Motor neuron (in vitro differentiated cells): ENCODE data around the gene MDH2. TPM values are rescaled to one million over a fixed set of nuclear protein-coding genes. Genes with fewer than 3 reads are reported as not detected.
"Not testable (repeated sequence)": the region's sequence is repeated elsewhere in the genome, so short reads cannot be mapped to it uniquely, and the experiment has no call there.

Source experiments
- ATAC-seq, 8 experiments: fragments of 200-7000 bp; cut with Tn5 transposase; replicated peaks in 6 of 8; 2 replicates each; pipeline ENCODE4 v1.8.0; 2021; ENCODE audit warnings: mild to moderate bottlenecking in 8 of 8, moderate library complexity in 8 of 8
- H3K27ac ChIP-seq, 2 donors: fragments of 250-450 bp; sonication (Bioruptor Pico); 2 replicates each; pipeline ENCODE4 v1.9.0; 2021; ENCODE audit warnings: antibody characterized with exemption in 2 of 2, mild to moderate bottlenecking in 2 of 2, moderate library complexity in 1 of 2
- H3K4me1 ChIP-seq, 2 donors: fragments of 250-450 bp; sonication (Bioruptor Pico); replicated peaks in 1 of 2; 2 replicates each; pipeline ENCODE4 v1.6.1; 2021; ENCODE audit warnings: antibody characterized with exemption in 2 of 2, mild to moderate bottlenecking in 2 of 2, moderate library complexity in 1 of 2
- H3K4me3 ChIP-seq, 5 donors: fragments of 250-450 bp; sonication (Bioruptor Pico); 2 replicates each; pipeline ENCODE4 v1.9.0; 2021; ENCODE audit warnings: antibody characterized with exemption in 5 of 5, mild to moderate bottlenecking in 5 of 5, moderate library complexity in 4 of 5
- WGBS, 10 experiments: fragments of 450-650 bp; shearing (Covaris generic); methylation state at CpG; one replicate each; pipeline ENCODE4 v1.0.0; 2022; 5-methylcytosine and 5-hydroxymethylcytosine counted together
- in situ Hi-C, 9 experiments: fragments of 400-800 bp; cut with MboI; loops; one replicate each; pipeline ENCODE4 v1.15.0; 2021; ENCODE audit warnings: low sequenced_read_pairs in 9 of 9, low pct_unique_long_range_greater_than_20kb in 2 of 9; ENCODE audit not compliant: unreplicated experiment in 9 of 9
- total RNA-seq, 8 experiments: library from RNA; unstranded; fragments of 300-600 nt; gene quantifications; 2 replicates each; pipeline versions ENCODE4 v1.2.3 to v1.2.4, GENCODE V29; 2022

Gene MDH2
- total RNA-seq, 8 experiments from 2014 or later = 98.4 to 223 (median 131) TPM

GRCh38 chr7:76084115-76084514 lies 36.2 kb downstream of the MDH2 start:
- H3K4me3 ChIP-seq, ATAC-seq, H3K27ac ChIP-seq, in situ Hi-C loops, H3K4me1 ChIP-seq: not testable (repeated sequence)
- 60 to 100% (median 86%) methylated on average over 1 of the region's 2 CpGs; no CpG with 5 or more reads in 2 of the 10 experiments for WGBS, 10 experiments

GRCh38 chr7:76086070-76086469 lies 38.2 kb downstream of the MDH2 start:
- no peak for ATAC-seq
- no peaks in the 10 kb centered on the region for H3K4me1 ChIP-seq
- H3K4me3 ChIP-seq = no peak overlapping the region
- in situ Hi-C loops = no loop called here
- WGBS, 10 experiments = 74 to 92% (median 80%) methylated on average over 1 to 3 of the region's 4 CpGs; no CpG with 5 or more reads in 6 of the 10 experiments
- no peak overlapping the region for H3K27ac ChIP-seq

GRCh38 chr7:76087362-76087791 lies 39.5 kb downstream of the MDH2 start:
- H3K27ac ChIP-seq, in situ Hi-C loops, H3K4me1 ChIP-seq, H3K4me3 ChIP-seq: not testable (repeated sequence)
- peak in 2 of 8 experiments; percentile 72 to 73 for ATAC-seq
- WGBS, 10 experiments = 0 to 80% (median 10%) methylated on average over 2 to 5 of the region's 5 CpGs; no CpG with 5 or more reads in 3 of the 10 experiments

- Histone ChIP-seq H3K4me1 (no peaks in the 10 kb centered on the region), H3K4me3 (no peak overlapping the region), H3K27ac (no peak overlapping the region)
- 71 to 91% (median 81%) methylated on average over 3 to 9 of the region's 10 CpGs; no CpG with 5 or more reads in 1 of the 10 experiments for WGBS, 10 experiments
- ATAC-seq = peak in 1 of 8 experiments; percentile 53
- in situ Hi-C loops = no loop called here
Measured at GRCh38 chr7:76089865-76090475, 42.1 kb downstream of the MDH2 start.

- Histone ChIP-seq H3K4me1 (no peaks in the 10 kb centered on the region), H3K27ac (no peak overlapping the region), H3K4me3 (no peak overlapping the region)
- in situ Hi-C loops = no loop called here
- 56 to 100% (median 85%) methylated on average over 1 to 5 of the region's 5 CpGs; no CpG with 5 or more reads in 2 of the 10 experiments for WGBS, 10 experiments
- no peak for ATAC-seq
Measured at GRCh38 chr7:76091506-76091905, 43.6 kb downstream of the MDH2 start.

GRCh38 chr7:76093531-76093930 lies 45.6 kb downstream of the MDH2 start:
- H3K4me3 ChIP-seq, ATAC-seq, in situ Hi-C loops, H3K27ac ChIP-seq, H3K4me1 ChIP-seq: not testable (repeated sequence)
- 0 to 95% (median 80%) methylated on average over 1 to 5 of the region's 5 CpGs; no CpG with 5 or more reads in 3 of the 10 experiments for WGBS, 10 experiments

- ATAC-seq, H3K4me3 ChIP-seq, H3K4me1 ChIP-seq, in situ Hi-C loops, H3K27ac ChIP-seq: not testable (repeated sequence)
- WGBS, 10 experiments = 20 to 100% (median 92%) methylated on average over 1 to 2 of the region's 5 CpGs; no CpG with 5 or more reads in 6 of the 10 experiments
Measured at GRCh38 chr7:76094326-76094725, 46.4 kb downstream of the MDH2 start.

- no peaks in the 10 kb centered on the region for H3K4me1 ChIP-seq
- no peak overlapping the region for H3K4me3 ChIP-seq
- WGBS, 10 experiments = 38 to 94% (median 69%) methylated on average over 1 to 3 of the region's 3 CpGs; no CpG with 5 or more reads in 2 of the 10 experiments
- in situ Hi-C loops = no loop called here
- ATAC-seq = no peak
- H3K27ac ChIP-seq = no peak overlapping the region
Measured at GRCh38 chr7:76095908-76096307, 48.0 kb downstream of the MDH2 start.

- H3K4me1 ChIP-seq, H3K27ac ChIP-seq, H3K4me3 ChIP-seq, in situ Hi-C loops: not testable (repeated sequence)
- ATAC-seq = peak in 2 of 8 experiments; percentile 28 to 84
- 0 to 96% (median 79%) methylated on average over 1 to 11 of the region's 12 CpGs; no CpG with 5 or more reads in 2 of the 10 experiments for WGBS, 10 experiments
Measured at GRCh38 chr7:76101693-76102437, 54.0 kb downstream of the MDH2 start.

- H3K4me3 ChIP-seq, H3K27ac ChIP-seq, H3K4me1 ChIP-seq, in situ Hi-C loops: not testable (repeated sequence)
- peak in 4 of 8 experiments; percentile 37 to 66 (median 40) for ATAC-seq
- 80 to 100% (median 100%) methylated on average over 1 to 2 of the region's 2 CpGs; no CpG with 5 or more reads in 5 of the 10 experiments for WGBS, 10 experiments
Measured at GRCh38 chr7:76103788-76104187, 55.9 kb downstream of the MDH2 start.

- H3K27ac ChIP-seq, H3K4me1 ChIP-seq, in situ Hi-C loops, H3K4me3 ChIP-seq, ATAC-seq: not testable (repeated sequence)
- WGBS, 10 experiments = 80 to 100% (median 97%) methylated on average over 1 to 6 of the region's 6 CpGs; no CpG with 5 or more reads in 2 of the 10 experiments
Measured at GRCh38 chr7:76106130-76106529, 58.2 kb downstream of the MDH2 start.

GRCh38 chr7:76106893-76107292 lies 59.0 kb downstream of the MDH2 start:
- Histone ChIP-seq H3K4me1 (no peaks in the 10 kb centered on the region), H3K27ac (no peak overlapping the region), H3K4me3 (no peak overlapping the region)
- 0 to 92% (median 80%) methylated on average over 1 to 5 of the region's 5 CpGs; no CpG with 5 or more reads in 3 of the 10 experiments for WGBS, 10 experiments
- in situ Hi-C loops = no loop called here
- no peak for ATAC-seq

GRCh38 chr7:76108540-76109233 lies 60.8 kb downstream of the MDH2 start:
- Histone ChIP-seq H3K27ac (no peak overlapping the region), H3K4me3 (no peak overlapping the region), H3K4me1 (no peaks in the 10 kb centered on the region)
- in situ Hi-C loops = no loop called here
- 0 to 93% (median 69%) methylated on average over 2 to 9 of the region's 11 CpGs; no CpG with 5 or more reads in 1 of the 10 experiments for WGBS, 10 experiments
- ATAC-seq = peak in 3 of 8 experiments; percentile 67 to 80 (median 69)
